Measurements from ENCODE around the gene CABCOCO1. TPM values are rescaled to one million over a fixed set of nuclear protein-coding genes. Genes with fewer than 3 reads are reported as not detected.

The CABCOCO1 gene
- total RNA-seq, 1 donor from 2014 or later, result not detected

- Mint-ChIP-seq H3K27ac (no peak overlapping the region), H3K36me3 (no peaks in the 10 kb centered on the region), H3K27me3 (ENCODE audit: insufficient read depth, low read depth) (peaks cover under 1% of the 10 kb centered on the region), H3K9me3 (no peaks in the 10 kb centered on the region), H3K4me3 (no peak overlapping the region), H3K4me1 (peaks cover 8% of the 10 kb centered on the region)
- Histone ChIP-seq H3K4me2 (peak overlapping the region; percentile 45), H3K79me2 (ENCODE audit: low read depth) (no peaks in the 10 kb centered on the region), H3K27me3 (no peaks in the 10 kb centered on the region), H3K9ac (no peak overlapping the region), H4K20me1 (ENCODE audit: low read depth) (no peaks in the 10 kb centered on the region), H3F3A (ENCODE audit: low read depth) (no peaks in the 10 kb centered on the region), H3K4me3 (no peak overlapping the region), H3K9me3 (ENCODE audit: low read depth) (no peaks in the 10 kb centered on the region), H3K27ac (no peak overlapping the region), H3K4me1 (peaks cover 13% of the 10 kb centered on the region), H2AFZ (replicated peaks) (no peak overlapping the region), H3K36me3 (no peaks in the 10 kb centered on the region)
- DNase-seq (ENCODE audit: low spot score), result no peak
- no peak for TF ChIP-seq EZH2 (IDR thresholded peaks at IDR 0.05)
- no peak for TF ChIP-seq EZH2phosphoT487 (IDR thresholded peaks at IDR 0.05)
- TF ChIP-seq, protein P1, sequence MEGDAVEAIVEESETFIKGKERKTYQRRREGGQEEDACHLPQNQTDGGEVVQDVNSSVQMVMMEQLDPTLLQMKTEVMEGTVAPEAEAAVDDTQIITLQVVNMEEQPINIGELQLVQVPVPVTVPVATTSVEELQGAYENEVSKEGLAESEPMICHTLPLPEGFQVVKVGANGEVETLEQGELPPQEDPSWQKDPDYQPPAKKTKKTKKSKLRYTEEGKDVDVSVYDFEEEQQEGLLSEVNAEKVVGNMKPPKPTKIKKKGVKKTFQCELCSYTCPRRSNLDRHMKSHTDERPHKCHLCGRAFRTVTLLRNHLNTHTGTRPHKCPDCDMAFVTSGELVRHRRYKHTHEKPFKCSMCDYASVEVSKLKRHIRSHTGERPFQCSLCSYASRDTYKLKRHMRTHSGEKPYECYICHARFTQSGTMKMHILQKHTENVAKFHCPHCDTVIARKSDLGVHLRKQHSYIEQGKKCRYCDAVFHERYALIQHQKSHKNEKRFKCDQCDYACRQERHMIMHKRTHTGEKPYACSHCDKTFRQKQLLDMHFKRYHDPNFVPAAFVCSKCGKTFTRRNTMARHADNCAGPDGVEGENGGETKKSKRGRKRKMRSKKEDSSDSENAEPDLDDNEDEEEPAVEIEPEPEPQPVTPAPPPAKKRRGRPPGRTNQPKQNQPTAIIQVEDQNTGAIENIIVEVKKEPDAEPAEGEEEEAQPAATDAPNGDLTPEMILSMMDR (IDR thresholded peaks at IDR 0.05), result no peak
Observed at GRCh38 chr10:61635932-61636331, 26.8 kb upstream of the CABCOCO1 start.

DNA sequence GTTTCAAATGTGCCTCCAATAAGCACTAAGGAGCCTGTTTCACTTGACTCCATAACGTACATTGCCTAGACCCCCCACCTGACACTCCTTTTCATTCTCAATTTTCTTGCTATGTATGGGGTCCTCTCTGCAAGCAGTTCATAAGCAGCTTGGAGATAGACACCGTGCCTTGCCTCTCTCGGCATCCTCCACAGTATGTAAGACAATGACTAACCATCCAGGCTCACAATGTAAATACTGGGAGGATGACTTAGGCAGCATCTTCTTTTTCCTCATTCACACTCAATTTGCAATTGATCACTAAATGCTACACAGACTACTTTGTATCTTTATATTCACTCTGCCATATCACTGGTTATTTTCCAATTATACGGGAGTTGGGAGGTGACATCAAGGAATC is 22.8 kb upstream of the CABCOCO1 start:
- no peaks in the 10 kb centered on the region for H3K79me2 ChIP-seq (ENCODE audit: low read depth)
- H2AFZ ChIP-seq (replicated peaks), result peak overlapping the region; percentile 5
- H3K4me3 Mint-ChIP-seq, result no peak overlapping the region
- no peaks in the 10 kb centered on the region for H3F3A ChIP-seq (ENCODE audit: low read depth)
- H3K4me2 ChIP-seq, result no peak overlapping the region
- H3K27ac ChIP-seq, result no peak overlapping the region
- DNase-seq (ENCODE audit: low spot score), result no peak
- no peak overlapping the region for H3K27ac Mint-ChIP-seq
- no peaks in the 10 kb centered on the region for H3K36me3 Mint-ChIP-seq
- H3K9ac ChIP-seq, result no peak overlapping the region
- H3K4me3 ChIP-seq, result no peak overlapping the region
- peaks cover 8% of the 10 kb centered on the region for H3K4me1 Mint-ChIP-seq
- no peaks in the 10 kb centered on the region for H3K36me3 ChIP-seq
- peaks cover 38% of the 10 kb centered on the region for H3K4me1 ChIP-seq
- no peaks in the 10 kb centered on the region for H3K27me3 Mint-ChIP-seq (ENCODE audit: insufficient read depth, low read depth)
- H4K20me1 ChIP-seq (ENCODE audit: low read depth), result no peaks in the 10 kb centered on the region
- H3K9me3 ChIP-seq (ENCODE audit: low read depth), result no peaks in the 10 kb centered on the region
- H3K27me3 ChIP-seq, result no peaks in the 10 kb centered on the region
- no peaks in the 10 kb centered on the region for H3K9me3 Mint-ChIP-seq
- TF ChIP-seq, protein P1 (IDR thresholded peaks at IDR 0.05), result no peak
- TF ChIP-seq EZH2phosphoT487 (IDR thresholded peaks at IDR 0.05) (no peak), EZH2 (IDR thresholded peaks at IDR 0.05) (no peak)

DNA sequence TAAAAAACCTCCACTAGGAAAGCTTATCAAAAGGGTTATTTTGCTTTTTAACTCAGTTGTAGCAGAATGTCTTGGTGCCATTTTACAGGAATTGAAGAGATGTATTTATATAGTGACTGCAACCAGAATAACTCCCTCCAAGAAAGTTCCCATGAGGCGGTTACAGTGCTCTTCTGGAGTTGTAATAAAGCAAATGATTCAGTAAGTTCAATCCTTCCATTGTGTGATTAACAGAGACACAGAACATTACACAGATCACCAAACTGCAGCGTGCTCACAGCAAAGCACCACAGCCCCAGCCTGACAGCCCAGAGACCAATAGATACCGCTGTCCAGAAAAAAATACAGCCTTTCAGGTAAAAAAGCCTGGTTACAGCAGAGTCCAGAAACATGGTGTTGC is 21.9 kb upstream of the CABCOCO1 start:
- H3K4me1 Mint-ChIP-seq, result peaks cover 3% of the 10 kb centered on the region
- H3K27me3 ChIP-seq, result no peaks in the 10 kb centered on the region
- no peaks in the 10 kb centered on the region for H3K79me2 ChIP-seq (ENCODE audit: low read depth)
- H3K36me3 Mint-ChIP-seq, result no peaks in the 10 kb centered on the region
- H3K4me3 Mint-ChIP-seq, result no peak overlapping the region
- TF ChIP-seq, protein P1 (IDR thresholded peaks at IDR 0.05), result no peak
- TF ChIP-seq EZH2 (IDR thresholded peaks at IDR 0.05) (no peak), EZH2phosphoT487 (IDR thresholded peaks at IDR 0.05) (no peak)
- H4K20me1 ChIP-seq (ENCODE audit: low read depth), result no peaks in the 10 kb centered on the region
- H3K4me2 ChIP-seq, result no peak overlapping the region
- no peaks in the 10 kb centered on the region for H3K9me3 ChIP-seq (ENCODE audit: low read depth)
- H3K27me3 Mint-ChIP-seq (ENCODE audit: insufficient read depth, low read depth), result no peaks in the 10 kb centered on the region
- H3K36me3 ChIP-seq, result no peaks in the 10 kb centered on the region
- H3K4me3 ChIP-seq, result no peak overlapping the region
- H3F3A ChIP-seq (ENCODE audit: low read depth), result no peaks in the 10 kb centered on the region
- no peak for DNase-seq (ENCODE audit: low spot score)
- H3K9me3 Mint-ChIP-seq, result no peaks in the 10 kb centered on the region
- peaks cover 33% of the 10 kb centered on the region for H3K4me1 ChIP-seq
- H3K9ac ChIP-seq, result no peak overlapping the region
- no peak overlapping the region for H3K27ac ChIP-seq
- H2AFZ ChIP-seq (replicated peaks), result peak overlapping the region; percentile 11
- H3K27ac Mint-ChIP-seq, result no peak overlapping the region

Data from neural progenitor cell (in vitro differentiated cells).